ENCODE measurements around the gene VPS13D. TPM values are rescaled to one million over a fixed set of nuclear protein-coding genes. Genes with fewer than 3 reads are reported as not detected.
"Not testable (repeated sequence)": the region's sequence is repeated elsewhere in the genome, so short reads cannot be mapped to it uniquely, and the experiment has no call there.

Gene VPS13D
- total RNA-seq, 4 donors from 2014 or later, result 137 to 238 (median 191) TPM

- TF ChIP-seq POLR2A (IDR thresholded peaks at IDR 0.05) (no peak), CTCF (IDR thresholded peaks at IDR 0.05) (no peak)
- Histone ChIP-seq H3K36me3 (no peaks in the 10 kb centered on the region), H3K27ac (no peak overlapping the region), H3K9me3 (no peaks in the 10 kb centered on the region), H3K4me1 (peaks cover 14 to 29% of the 10 kb centered on the region in 2 donors), H3K27me3 (no peaks in the 10 kb centered on the region), H3K4me3 (replicated peaks in 1 of 3) (no peak overlapping the region)
- no peak for DNase-seq
- 96 to 97% methylated on average over 4 of the region's 4 CpGs for WGBS, 2 donors
- intact Hi-C loops (cut with DNase I), result no loop called here
These were observed 307.5 kb downstream of the VPS13D start for GRCh38 chr1:12537294-12537693.

- H3K36me3 ChIP-seq, result no peaks in the 10 kb centered on the region
- 90 to 96% methylated on average over 3 of the region's 3 CpGs for whole genome bisulfite sequencing, 2 donors
- H3K27ac ChIP-seq, result no peak overlapping the region
- no peak overlapping the region for H3K4me3 ChIP-seq (replicated peaks in 1 of 3)
- no peaks in the 10 kb centered on the region for H3K27me3 ChIP-seq
- no peaks in the 10 kb centered on the region for H3K9me3 ChIP-seq
- intact Hi-C loops (cut with DNase I), result no loop called here
- peaks cover 19 to 31% of the 10 kb centered on the region in 2 donors for H3K4me1 ChIP-seq
- TF ChIP-seq CTCF (IDR thresholded peaks at IDR 0.05) (no peak), POLR2A (IDR thresholded peaks at IDR 0.05) (no peak)
- DNase-seq, result no peak
These were observed 308.2 kb downstream of the VPS13D start for GRCh38 chr1:12537906-12538461.

- H3K9me3 ChIP-seq; H3K27me3 ChIP-seq; intact Hi-C loops (cut with DNase I); DNase-seq; H3K4me3 ChIP-seq (replicated peaks in 1 of 3); H3K27ac ChIP-seq; H3K36me3 ChIP-seq: not testable (repeated sequence)
- H3K4me1 ChIP-seq, result peaks cover 20 to 31% of the 10 kb centered on the region in 2 donors
- WGBS, 2 donors, result 69 to 89% methylated on average over 3 of the region's 3 CpGs
These were observed 308.7 kb downstream of the VPS13D start for GRCh38 chr1:12538536-12538935.

GRCh38 chr1:12539320-12539704 is 309.5 kb downstream of the VPS13D start:
- peak overlapping the region; percentile 76 to 81 (median 81) for H3K27ac ChIP-seq
- no peaks in the 10 kb centered on the region for H3K9me3 ChIP-seq
- H3K4me1 ChIP-seq, result peaks cover 20 to 31% of the 10 kb centered on the region in 2 donors
- no peak for DNase-seq
- intact Hi-C loops (cut with DNase I), result no loop called here
- H3K4me3 ChIP-seq (replicated peaks in 1 of 3), result no peak overlapping the region
- no peaks in the 10 kb centered on the region for H3K27me3 ChIP-seq
- 94 to 100% methylated on average over 2 of the region's 2 CpGs for WGBS, 2 donors
- H3K36me3 ChIP-seq, result no peaks in the 10 kb centered on the region
- TF ChIP-seq CTCF (IDR thresholded peaks at IDR 0.05) (no peak), POLR2A (IDR thresholded peaks at IDR 0.05) (no peak)

GRCh38 chr1:12539705-12540579 is 310.1 kb downstream of the VPS13D start:
- no peak overlapping the region for H3K4me3 ChIP-seq (replicated peaks in 1 of 3)
- no peaks in the 10 kb centered on the region for H3K27me3 ChIP-seq
- intact Hi-C loops (cut with DNase I), result no loop called here
- peak overlapping the region; percentile 76 to 81 (median 81) for H3K27ac ChIP-seq
- DNase-seq, result peak; percentile 86 to 90
- H3K9me3 ChIP-seq, result no peaks in the 10 kb centered on the region
- TF ChIP-seq CTCF (IDR thresholded peaks at IDR 0.05) (no peak), POLR2A (IDR thresholded peaks at IDR 0.05) (no peak)
- peaks cover 20 to 31% of the 10 kb centered on the region in 2 donors for H3K4me1 ChIP-seq
- WGBS, 2 donors, result 26 to 35% methylated on average over 5 to 10 of the region's 34 CpGs
- H3K36me3 ChIP-seq, result no peaks in the 10 kb centered on the region

All from thyroid gland (tissue), 4 donors.